Kidney capillary endothelial cell (primary cell): Measurements from ENCODE around the gene HERC4.

Source experiments
- DNase-seq: peaks from one replicate; pipeline ENCODE4 v3.0.0-alpha.2; 2018; ENCODE audit warnings: low spot score

Gene HERC4

DNA sequence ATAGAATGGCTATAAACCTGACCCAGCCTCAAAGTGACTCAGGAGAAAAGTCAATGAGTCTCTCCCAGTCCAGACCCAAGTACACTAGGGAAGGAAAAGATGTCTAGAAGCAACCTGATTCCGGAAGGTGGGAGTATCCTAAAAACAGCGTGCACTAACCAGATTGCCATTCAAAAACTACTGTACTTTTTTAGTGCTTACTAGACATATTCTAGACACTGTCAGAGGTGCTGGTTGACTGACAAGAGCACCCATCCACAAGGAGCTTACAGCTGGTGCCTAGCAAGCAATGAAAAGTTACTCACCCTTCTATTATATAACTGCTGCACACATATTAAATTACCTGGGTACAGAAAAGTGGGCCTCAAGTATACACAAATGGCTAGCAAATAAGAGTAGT, 109.6 kb downstream of the HERC4 start:
- no peak for DNase-seq

DNA sequence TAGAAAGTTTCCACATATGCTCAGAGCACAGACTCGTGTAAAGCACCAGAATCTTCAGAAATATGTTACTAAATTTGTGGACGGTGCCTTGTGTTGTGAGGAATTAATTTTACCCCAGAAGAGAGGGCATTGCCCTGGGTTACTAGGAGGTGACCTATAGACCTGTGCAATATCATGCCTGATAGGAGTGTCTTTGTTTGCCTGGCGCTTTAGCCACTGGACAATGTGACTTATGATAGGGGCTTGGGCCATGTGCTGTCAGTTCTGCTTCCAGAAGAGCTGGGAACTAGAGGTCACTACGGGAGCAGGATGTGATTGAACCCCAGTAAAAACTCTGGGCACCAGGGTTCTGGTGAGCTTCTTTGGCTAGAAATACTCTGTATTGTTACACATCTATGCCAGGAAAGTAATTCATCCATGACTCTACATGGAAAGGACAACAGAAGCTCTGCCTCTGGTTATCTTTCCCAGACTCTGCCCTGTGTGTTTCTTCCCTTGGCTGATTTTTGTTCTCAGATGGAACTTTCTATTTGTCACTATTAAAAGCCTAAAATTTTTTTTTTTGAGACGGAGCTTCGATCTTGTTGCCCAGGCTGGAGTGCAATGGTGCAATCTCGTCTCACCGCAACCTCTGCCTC, 115.1 kb downstream of the HERC4 start:
- no peak for DNase-seq

DNA sequence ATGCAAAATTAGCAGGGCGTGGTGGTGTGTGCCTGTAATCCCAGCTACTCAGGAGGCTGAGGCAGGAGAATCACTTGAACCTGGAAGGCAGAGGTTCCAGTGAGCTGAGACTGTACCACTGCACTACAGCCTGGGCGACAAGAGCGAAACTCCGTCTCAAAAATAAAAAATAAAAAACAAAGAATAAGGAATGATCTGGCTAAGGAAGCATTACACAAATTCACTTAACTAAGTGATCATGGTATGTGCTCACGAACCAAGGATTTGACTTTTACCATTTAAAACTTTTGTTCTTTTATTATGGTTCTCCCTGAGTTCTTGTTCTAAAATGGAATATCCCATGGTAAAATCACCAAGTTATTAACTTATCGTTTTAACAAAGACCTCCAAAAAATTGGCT, 119.5 kb downstream of the HERC4 start:
- DNase-seq: no peak

DNA sequence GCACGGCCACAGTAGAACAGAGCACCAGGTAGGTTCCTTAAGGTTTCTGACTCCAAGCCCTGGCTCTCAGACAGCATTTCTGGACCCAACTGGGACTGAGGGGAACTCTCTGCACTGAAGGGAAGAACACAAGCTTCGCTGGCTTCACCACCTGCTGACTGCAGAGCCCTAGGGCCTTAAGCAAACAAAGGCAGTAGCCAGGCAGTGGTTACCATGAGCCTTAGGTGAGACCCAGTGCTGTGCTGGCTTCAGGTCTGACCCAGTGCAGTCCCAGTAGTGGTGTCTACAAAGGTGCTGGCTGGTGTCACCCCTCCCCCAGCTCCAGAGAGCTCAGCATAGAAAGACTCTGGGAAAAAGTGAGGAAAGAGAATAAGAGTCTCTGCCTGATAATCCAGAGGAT, 131.2 kb downstream of the HERC4 start:
- DNase-seq: no peak

DNA sequence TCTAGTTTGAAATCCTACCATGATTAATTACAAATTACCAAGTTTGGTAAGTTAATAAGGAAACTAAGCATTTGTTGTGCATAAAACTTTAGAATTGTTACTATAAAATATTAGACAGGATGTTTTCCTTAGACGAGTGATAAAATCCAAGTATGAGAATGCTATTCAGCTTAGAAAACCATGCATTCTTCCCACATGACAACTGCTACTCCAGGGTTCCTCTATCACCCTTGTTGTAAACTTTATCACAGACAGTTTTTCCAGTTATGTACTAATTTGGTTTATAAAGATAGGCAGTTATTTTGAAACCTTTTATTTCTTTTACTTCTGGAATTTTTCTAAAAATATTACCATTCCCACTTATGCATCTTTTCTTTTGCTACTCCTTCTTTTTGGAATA, 138.7 kb downstream of the HERC4 start:
- no peak for DNase-seq

DNA sequence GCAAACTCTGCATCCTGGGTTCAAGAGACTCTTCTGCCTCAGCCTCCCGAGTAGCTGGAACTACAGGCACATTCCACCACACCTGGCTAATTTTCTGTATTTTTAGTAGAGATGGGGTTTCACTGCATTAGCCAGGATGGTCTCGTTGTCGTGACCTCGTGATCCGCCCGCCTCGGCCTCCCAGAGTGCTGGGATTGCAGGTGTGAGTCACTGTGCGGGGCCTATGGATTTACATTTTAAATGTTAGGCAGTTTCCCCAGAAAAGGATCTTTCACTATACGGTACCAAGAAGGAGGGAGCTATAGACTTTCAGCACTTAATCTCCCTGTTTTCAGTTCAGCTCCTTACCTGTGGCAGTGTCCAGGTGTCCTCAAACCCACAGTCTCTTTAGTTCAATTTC, 139.9 kb downstream of the HERC4 start:
- no peak for DNase-seq

DNA sequence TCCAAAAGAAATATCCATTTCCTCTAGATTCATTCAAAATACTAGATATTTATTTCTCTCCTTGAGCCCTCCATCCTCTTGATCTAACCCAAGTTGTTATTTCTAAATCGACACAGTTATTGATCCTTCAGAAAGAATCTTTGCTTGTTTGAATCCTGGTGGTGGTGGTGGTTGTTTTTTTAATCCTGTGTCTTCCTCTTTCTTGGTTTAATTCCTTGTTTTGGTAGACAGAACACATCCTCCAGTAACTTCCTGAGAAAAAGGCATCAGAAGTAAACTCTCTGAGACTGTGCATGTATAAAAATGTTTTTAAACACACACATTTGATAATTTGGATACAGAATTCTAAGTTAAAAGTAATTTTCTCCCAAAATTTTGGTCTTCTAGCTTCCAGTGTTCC, 140.7 kb downstream of the HERC4 start:
- no peak for DNase-seq

DNA sequence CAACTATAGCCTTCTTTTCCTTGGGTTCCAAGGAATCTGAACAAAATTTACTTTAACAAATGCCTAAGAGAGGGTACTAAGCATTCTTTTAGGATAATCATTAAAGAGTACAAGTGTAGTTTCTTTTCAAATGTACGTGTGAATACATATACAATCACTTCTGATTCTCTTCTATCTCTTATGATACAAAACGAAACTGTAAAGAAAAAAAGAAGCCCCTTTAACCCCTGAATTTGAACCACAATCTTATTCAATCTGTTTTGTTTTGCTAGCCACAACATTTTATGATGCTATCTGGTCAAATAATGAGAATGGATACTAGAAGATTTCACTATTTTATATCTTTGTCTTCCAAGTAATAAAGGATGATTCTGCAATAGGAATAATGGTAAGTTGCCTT, 141.9 kb downstream of the HERC4 start:
- no peak for DNase-seq

DNA sequence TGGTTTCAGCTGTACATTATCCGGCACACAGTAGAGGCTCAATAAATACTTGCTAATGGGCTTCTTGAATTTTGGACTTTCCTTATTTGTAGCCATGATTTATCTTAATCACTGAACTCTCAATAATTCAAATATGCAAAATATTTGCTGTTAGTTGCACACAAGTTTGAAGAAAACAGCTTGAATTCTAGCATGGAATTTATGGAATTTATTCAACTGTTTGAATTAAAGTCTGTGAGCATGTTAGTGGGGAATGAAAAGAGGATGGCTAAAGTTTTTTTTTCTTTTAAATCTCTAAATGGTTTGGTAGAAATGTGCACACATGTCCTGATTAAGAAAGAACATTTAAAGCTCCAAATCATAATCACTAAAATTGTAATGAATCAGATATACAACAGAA, 148.1 kb downstream of the HERC4 start:
- DNase-seq: no peak

DNA sequence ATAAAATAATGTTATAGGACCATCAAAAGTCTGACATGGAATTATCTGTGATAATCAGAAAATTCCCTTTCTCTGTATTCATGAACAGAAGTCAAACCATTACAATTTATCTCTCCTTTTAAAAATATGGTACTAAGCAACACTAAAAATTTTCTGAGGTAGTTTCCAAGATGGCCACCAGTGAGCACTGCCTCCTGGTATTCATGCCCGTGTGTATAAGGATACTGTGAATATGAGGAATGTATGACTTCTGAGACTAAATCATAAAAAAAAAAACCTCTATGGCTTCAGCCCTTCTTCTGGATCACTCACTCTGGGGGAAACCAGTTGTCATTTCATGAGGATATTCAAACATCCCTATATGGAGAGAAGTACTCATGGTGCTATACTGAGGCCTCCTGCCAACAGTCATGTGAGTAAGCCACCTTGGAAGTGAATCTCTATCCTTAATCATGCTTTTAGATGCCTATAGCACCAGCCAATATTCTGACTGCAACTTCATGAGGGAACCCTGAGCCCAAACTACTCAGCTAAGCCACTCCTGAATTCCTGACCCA, 149.6 kb downstream of the HERC4 start:
- DNase-seq: no peak

DNA sequence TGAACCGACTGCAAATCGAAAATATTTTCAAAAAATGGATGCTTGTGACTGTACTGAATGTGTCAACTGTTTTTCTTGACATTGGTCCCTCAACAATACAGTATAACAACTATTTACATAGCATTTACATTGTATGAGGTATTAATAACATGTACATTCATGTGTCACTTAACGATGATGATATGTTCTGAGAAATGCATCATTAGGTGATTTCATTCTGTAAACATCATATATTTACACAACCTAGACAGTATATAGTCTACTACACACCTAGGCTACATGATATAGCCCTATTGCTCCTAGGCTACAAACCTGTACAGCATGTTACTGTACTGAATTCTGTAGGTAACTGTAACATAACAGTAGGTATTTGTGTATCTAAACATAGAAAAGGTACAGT, 150.9 kb downstream of the HERC4 start:
- no peak for DNase-seq

DNA sequence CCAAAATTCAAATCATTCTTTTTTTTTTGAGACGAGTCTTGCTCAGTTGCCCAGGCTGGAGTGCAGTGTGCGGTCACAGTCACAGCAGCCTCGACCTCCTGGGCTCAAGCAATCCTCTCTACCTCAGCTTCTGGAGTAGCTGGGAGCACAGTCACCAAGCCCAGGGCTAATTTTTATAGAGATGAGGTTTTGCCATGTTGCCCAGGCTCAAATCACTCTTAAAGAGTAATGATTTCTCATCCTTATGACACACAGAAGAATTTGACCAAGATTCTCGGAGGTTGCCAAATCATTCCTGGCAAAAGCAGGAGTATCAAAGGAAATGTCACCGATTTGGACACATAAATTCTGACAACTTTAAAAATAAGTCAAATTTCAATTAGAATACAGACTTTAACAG, 151.5 kb downstream of the HERC4 start:
- DNase-seq: no peak

DNA sequence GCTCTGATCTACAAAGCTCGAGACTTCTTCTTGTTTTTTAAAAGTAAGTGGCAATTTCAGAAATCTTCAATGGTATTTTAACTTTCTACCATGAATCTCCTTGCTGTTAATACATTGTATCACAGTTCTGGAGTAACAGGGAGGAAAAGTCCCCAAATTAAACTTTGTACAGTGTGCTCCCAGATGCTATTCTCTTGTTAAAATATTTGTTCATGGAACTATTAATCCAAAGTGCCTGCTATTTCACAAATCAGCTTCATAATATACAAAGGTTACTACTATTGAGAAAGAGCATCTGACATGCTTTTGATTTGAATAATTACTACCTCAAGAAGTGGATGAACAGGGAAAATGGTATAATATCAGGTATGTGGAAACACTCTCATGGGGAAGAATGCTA, 154.0 kb downstream of the HERC4 start:
- no peak for DNase-seq

DNA sequence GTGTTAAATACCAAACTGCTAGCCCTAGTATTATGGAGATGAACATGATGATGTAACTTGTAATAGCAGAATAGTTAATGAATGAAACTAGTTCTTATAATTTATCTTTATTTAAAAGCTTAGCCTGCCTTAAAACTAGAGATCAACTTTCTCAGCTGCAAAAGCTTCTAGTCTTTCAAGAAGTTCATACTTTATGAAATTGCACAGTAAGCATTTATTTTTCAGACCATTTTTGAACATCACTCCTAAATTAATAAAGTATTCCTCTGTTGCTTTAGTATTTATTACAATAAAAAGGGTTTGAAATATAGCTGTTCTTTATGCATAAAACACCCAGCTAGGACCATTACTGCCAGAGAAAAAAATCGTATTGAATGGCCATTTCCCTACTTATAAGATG, 157.4 kb downstream of the HERC4 start:
- DNase-seq: no peak

DNA sequence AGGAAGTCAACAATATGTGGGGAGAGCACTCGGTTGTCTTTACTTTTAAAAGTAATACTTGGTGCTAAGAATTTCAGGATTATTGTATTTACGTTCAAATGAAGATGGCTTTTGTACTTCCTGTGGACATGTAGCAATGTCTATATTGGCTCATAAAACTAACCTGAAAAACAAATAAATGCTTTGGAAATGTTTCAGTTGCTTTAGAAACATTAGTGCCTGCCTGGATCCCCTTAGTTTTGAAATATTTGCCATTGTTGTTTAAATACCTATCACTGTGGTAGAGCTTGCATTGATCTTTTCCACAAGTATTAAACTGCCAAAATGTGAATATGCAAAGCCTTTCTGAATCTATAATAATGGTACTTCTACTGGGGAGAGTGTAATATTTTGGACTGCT, 157.9 kb downstream of the HERC4 start:
- DNase-seq: no peak

DNA sequence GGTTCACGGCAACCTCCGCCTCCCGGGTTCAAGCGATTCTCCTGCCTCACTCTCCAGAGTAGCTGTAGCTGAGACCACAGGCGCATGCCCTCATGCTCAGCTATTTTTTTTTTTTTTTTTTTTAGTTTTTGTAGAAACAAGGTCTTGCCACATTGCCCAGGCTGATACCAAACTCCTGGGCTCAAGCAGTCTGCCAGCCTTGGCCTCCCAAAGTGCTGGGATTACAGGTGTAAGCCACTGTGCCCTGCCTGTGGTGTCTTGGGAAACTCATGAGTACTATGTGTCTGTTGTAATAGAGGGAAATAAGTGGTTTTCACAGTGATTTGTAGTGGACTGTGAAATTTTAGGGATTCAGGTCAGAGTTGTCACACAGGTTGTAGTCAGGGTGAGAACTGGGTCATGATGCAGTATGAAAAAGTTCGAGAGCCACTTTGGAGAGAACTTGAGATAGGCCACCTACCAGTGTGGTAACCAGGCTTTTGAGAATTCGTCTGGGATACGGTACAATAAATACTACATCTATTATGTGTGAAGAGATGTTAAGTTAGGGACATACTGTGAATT, 160.2 kb downstream of the HERC4 start:
- DNase-seq: no peak

DNA sequence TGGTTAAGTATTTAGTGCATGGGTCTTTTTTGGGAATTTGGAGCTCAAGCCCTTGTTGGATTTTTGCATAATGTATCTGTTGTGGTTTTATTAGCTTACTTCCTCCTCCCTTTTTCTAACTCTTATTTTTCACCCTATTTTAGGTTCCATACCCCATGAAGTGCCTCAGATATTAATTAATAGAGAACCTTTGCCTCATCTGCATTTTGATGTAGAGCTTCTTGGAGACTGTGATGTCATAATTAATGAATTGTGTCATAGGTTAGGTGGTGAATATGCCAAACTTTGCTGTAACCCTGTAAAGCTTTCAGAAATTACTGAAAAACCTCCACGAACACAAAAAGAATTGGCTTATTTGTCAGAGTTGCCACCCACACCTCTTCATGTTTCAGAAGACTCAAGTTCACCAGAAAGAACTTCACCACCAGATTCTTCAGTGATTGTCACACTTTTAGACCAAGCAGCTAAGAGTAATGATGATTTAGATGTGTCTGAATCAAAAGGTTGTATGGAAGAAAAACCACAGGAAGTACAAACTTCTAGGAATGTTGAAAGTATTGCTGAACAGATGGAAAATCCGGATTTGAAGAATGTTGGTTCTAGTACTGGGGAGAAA, 162.6 kb downstream of the HERC4 start:
- DNase-seq: no peak

DNA sequence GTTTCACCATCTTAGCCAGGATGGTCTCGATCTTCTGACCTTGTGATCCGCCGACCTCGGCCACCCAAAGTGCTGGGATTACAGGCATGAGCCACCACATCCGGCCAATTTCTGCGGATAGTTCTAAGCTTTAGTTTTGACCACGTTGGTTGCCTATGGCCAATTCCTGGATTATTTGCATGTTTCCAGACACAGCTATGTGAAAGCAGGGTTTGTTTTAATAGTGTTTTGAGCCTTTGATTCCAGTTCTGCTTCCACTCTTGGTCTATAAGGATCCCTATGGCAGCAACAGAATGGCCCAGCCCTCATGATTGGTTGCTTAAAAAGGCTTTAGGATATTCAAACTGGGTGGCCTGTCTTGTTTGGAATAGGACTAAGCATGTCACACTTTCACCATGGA, 171.5 kb downstream of the HERC4 start:
- no peak for DNase-seq

DNA sequence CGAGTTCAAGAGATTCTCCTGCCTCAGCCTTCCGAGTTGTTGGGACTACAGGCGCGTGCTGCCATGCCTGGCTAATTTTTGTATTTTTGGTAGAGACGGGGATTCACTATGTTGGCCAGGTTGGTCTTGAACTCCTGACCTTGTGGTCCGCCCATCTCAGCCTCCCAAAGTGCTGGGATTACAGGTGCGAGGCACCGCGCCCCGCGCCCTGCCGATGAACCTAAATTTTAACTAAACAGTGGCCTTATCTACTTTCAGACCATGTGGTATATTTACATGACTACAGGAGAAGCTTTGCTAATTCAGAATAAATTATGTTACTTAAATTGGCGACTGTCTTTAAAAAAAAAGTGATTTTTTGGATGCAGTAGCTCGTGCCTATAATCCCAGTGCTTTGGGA, 181.4 kb downstream of the HERC4 start:
- DNase-seq: no peak

DNA sequence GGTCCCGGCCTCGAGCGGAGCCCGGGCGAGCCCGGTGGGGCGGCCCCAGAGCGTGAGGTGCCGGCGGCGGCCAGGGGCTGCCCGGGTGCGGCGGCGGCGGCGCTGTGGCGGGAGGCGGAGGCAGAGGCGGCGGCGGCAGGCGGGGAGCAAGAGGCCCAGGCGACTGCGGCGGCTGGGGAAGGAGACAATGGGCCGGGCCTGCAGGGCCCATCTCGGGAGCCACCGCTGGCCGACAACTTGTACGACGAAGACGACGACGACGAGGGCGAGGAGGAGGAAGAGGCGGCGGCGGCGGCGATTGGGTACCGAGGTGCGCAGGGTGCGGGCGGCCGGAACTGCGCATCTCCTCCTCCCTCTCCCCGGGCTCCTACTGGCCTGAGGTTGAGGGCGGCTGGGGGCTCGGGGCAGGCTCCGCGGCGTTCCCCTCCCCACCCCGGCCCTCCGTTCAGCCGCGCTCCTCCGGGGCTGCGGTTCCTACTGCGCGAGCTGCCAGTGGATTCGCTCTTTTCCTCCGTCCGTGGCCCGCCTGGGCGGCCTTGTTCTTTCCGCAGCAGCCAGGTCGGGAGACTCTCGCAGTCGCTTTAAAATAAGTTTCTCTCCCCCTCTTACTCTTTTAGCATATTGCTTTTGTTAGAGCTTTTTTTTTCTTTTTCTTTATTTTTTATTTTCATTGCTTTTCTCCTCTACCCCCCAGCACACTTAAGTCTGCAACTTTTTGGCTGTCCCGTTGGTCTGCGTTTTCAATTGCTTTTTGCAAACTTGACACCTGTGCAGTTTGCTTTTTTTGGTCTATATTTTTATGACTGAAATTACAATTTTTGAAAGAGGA, 190.0 kb downstream of the HERC4 start:
- DNase-seq: peak; percentile 41

DNA sequence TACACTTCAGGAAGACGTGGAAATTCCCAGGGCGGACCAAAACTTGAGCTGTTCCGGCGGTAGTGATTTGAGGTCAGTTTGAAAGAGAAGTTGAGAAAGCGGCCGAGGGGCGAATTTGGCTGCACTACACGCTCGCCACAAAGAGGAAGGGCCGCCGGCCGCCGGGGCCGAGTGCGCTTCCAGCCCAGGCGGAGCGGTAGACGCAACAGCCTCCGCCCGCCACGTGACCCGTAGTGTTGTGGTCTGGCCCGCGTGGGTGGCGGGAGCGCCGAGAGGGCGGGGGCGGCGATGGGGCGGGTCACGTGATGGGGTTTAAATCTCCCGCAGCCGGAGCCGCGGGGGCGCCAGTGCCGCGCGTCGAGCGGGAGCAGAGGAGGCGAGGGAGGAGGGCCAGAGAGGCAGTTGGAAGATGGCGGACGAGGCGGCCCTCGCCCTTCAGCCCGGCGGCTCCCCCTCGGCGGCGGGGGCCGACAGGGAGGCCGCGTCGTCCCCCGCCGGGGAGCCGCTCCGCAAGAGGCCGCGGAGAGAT, 190.7 kb downstream of the HERC4 start, which contains the start of gene SIRT1:
Gene SIRT1, plus strand, starts transcription at position 344 of the 529 bp plus-strand sequence. Its CDS starts 66 bp downstream, at position 410.
- DNase-seq: peak; percentile 93

DNA sequence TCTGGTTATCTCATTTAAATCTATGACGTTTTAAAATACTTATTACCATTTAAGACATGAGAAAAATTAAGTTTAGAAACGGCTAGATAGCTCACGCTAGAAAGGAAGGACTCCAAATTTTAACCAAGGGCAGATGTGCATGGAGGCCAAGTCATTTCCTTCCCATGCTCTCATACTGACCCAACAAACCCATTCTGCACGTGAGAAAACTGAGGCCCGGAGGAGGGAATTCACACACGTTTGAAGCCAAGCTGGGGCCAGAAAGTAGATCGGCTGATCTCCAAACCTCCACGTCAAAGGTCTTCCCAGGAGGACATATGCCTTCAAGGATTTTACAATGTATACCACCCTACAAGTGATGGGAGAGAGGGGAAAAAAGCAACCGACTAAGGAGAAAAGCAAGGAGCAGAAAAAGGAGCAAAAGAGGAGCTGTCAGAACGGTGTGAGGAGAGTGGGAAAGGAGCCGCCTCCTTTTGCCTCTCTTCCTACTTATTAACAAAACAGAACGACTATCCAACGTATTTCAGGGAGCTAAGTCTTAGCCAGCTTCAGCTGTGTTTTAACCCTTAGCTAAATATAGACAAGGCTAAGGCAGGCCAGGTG, 191.3 kb downstream of the HERC4 start:
- DNase-seq: no peak
